SKM-1 treated with dmso at 0.1 percent for 144 hours (cell line): ENCODE measurements around the gene MED20.

Experiments
- DNase-seq: peaks from one replicate; lab custom pipeline; 2025; ENCODE audit not compliant: unreplicated experiment; lab: John Stamatoyannopoulos, UW

MED20 gene

GRCh38 chr6:41914869-41915530 is 5.9 kb downstream of the MED20 start:
- no peak for DNase-seq

- DNase-seq = no peak
Observed at GRCh38 chr6:41914343-41914742, 6.6 kb downstream of the MED20 start.

GRCh38 chr6:41909727-41910126 is 11.2 kb downstream of the MED20 start:
- no peak for DNase-seq

GRCh38 chr6:41901882-41902519 is 18.9 kb downstream of the MED20 start:
- DNase-seq = peak; percentile 29

- no peak for DNase-seq
Observed at GRCh38 chr6:41900861-41901260, 20.1 kb downstream of the MED20 start.

GRCh38 chr6:41896281-41896680 is 24.7 kb downstream of the MED20 start:
- no peak for DNase-seq

- DNase-seq = peak; percentile 71
Observed at GRCh38 chr6:41895300-41896233, 25.4 kb downstream of the MED20 start, which contains the start of gene USP49. Gene USP49 (minus strand): TSS chr6:41895375. CDS start chr6:41806983, 88,392 bp downstream.

- DNase-seq = no peak
Observed at GRCh38 chr6:41894366-41895299, 26.3 kb downstream of the MED20 start.

GRCh38 chr6:41892921-41893564 is 27.9 kb downstream of the MED20 start:
- no peak for DNase-seq

GRCh38 chr6:41887331-41887751 is 33.6 kb downstream of the MED20 start:
- no peak for DNase-seq

GRCh38 chr6:41885930-41886329 is 35.0 kb downstream of the MED20 start:
- DNase-seq = no peak

GRCh38 chr6:41884957-41885356 is 36.0 kb downstream of the MED20 start:
- DNase-seq = no peak

GRCh38 chr6:41881506-41881905 is 39.4 kb downstream of the MED20 start:
- no peak for DNase-seq

- no peak for DNase-seq
Observed at GRCh38 chr6:41878961-41879405, 42.0 kb downstream of the MED20 start.

- DNase-seq = no peak
Observed at GRCh38 chr6:41878246-41878645, 42.7 kb downstream of the MED20 start.

- no peak for DNase-seq
Observed at GRCh38 chr6:41877051-41877680, 43.8 kb downstream of the MED20 start.

GRCh38 chr6:41874741-41875140 is 46.2 kb downstream of the MED20 start:
- no peak for DNase-seq

GRCh38 chr6:41872147-41872546 is 48.8 kb downstream of the MED20 start:
- DNase-seq = no peak

GRCh38 chr6:41871691-41872090 is 49.2 kb downstream of the MED20 start:
- peak; percentile 30 for DNase-seq
